Subcutaneous adipose tissue (tissue), 4 donors: ENCODE measurements around the gene C4orf36. TPM values are rescaled to one million over a fixed set of nuclear protein-coding genes. Genes with fewer than 3 reads are reported as not detected.

Source experiments
- CTCF ChIP-seq: fragments of 450-650 bp; IDR thresholded peaks from one replicate; pipeline ENCODE4 v1.5.1; 2016; ENCODE audit warnings: low read depth, mild to moderate bottlenecking, control low read depth, antibody characterized with exemption, moderate library complexity
- total RNA-seq, 4 donors: library from RNA; depleted of rRNA; stranded (reverse); fragments of >200 nt; gene quantifications; one replicate each; pipeline ENCODE4 v1.1.0, GENCODE V29; 2016

The C4orf36 gene
- total RNA-seq, 4 donors from 2014 or later, result 0.88 to 5.8 TPM; not detected in 2

DNA sequence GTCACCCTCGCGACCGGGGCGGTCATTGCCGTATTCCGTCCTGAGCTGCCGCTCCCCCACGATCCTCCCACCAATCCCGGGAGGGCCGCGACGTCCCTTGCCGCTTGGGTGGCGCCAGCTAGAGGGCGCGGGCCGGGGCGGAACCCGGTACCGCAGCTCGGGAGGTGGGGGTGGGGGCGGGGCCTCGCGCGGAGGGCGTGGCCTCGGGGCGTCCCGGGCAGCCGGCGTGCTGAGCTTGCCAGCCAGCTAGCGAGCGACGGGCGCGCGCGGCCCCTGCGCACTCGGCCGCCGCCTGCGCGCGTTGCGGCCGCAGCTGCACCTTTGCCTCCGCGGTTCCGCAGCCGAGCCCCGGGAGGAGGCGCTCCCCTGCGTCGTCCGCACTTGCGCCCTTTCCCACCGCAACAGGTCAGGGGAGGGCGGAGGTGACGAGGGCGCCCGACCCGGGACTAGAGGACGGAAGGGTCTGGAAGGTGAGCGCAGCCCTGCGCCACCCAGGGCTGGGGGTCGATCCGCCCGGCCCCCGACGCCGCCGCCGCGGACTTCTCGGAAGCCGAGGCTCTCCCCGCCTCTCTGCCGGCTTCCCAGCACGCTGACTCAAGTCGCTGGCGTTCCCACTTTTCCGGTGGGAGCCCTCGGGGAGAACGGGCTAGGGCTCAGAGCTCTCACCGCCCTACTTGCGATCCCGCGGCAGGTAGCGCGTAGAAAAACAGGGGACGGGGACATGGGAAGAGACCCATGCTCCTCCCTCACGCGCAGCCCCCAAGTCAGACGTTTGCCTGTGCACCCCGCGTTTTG lies 42.7 kb upstream of the C4orf36 start, which contains the start of gene AFF1:
AFF1 (plus strand) TSS at position 241 of the 795 bp plus-strand sequence. CDS start 13,523 bp downstream, outside the sequence.
- TF ChIP-seq CTCF, result no peak

- no peak for TF ChIP-seq CTCF
These were observed 42.0 kb upstream of the C4orf36 start for GRCh38 chr4:86934147-86934770.

GRCh38 chr4:86928400-86929255 lies 36.4 kb upstream of the C4orf36 start:
- no peak for TF ChIP-seq CTCF

GRCh38 chr4:86927843-86928395 lies 35.7 kb upstream of the C4orf36 start:
- TF ChIP-seq CTCF, result no peak

DNA sequence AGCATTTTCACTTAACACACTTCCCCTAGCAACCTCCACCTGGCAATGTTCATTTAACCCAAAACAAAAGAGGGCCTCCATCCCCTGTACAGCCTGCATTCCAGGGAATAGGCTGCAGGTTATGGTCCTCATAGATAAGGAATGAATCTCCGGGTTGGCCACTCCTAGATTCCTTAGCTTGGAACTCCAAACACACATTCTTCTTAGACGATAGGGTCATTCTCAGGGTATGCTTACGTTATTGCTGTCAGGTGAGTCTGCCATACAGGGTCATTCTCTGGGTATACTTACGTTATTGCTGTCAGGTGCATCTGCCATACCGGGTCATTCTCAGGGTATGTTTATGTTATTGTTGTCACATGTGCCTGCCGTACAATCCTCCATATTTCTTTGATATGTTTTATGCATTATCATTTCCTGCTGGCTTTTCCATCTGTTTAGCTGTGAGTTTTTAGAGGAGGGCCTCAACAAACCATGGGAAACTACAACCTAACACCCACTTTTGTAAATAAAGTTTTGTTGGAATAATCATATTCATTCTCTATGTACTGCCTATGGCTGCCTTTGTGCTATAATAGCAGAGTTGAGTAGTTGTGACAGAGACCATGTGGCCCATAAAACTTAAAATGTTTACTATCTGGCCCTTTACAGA lies 34.3 kb upstream of the C4orf36 start:
- no peak for TF ChIP-seq CTCF

DNA sequence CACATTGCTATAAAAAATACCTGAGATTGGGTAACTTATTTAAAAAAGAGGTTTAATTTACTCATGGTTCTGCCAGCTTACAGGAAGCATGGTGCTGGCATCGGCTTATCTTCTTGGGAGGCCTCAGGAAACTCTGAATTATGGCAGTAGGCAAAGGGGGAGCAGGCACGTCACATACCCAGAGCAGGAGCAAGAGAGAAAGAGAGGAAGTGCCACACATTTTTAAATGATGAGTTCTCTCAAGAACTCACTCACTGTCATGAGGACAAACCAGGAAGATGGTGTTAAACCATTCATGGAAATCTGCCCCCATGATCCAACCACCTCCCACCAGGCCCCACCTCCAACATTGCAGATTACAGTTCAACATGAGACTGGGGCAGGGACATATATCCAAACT lies 32.6 kb upstream of the C4orf36 start:
- no peak for TF ChIP-seq CTCF
